AG09309 (cell line): Measurements from ENCODE around the gene ZNF506.
A peak's percentile ranks its signal among the peaks of the same experiment; 100 is the strongest.
"Not testable (repeated sequence)": the region's sequence is repeated elsewhere in the genome, so short reads cannot be mapped to it uniquely, and the experiment has no call there.

ENCODE experiments used
- DNase-seq: peaks from one replicate; pipeline ENCODE4 v3.0.0-alpha.2; 2010; ENCODE audit warnings: low read depth
- H3K4me3 ChIP-seq: 2 replicates; pipeline ENCODE4 v1.5.1; 2011; ENCODE audit warnings: mild to moderate bottlenecking, low read depth, low read length, moderate library complexity; ENCODE audit not compliant: control insufficient read depth
- TF ChIP-seq, protein P1 (sequence below): IDR thresholded peaks from 2 replicates; pipeline ENCODE4 v1.5.1; 2011; ENCODE audit warnings: mild to moderate bottlenecking, low read depth, low read length, inconsistent platforms; ENCODE audit not compliant: insufficient read depth, control insufficient read depth; ENCODE audit errors: missing control alignments

Gene ZNF506

DNA sequence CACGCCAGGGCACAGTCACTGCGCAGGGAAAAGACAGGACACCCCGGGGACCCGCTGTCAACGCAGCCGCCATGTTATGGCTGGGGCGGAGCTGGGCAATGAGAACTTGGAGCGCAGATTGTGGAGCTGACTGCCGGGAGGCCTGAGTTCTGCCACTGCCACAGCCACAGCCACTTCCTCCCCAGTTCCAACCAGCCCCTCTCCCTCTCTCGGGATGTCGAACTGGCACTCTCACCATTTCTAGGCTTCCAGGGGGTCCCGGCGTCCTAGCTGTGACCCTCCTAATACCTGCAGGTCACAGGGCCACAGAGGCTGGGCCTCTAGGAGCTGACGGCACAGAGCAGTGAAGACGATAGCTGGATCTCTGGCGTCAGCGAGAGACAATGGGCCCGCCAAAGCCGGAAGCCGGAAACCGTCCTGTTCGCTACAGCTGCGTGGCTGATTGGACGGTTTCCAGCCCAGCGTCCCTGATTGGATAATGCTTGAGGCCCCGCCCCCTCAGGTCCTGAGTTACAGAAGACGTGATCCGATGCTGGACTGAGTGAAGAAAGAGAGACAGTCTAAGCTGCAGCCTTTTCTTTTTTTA is at the start of gene ZNF506:
Gene ZNF506 (minus strand): TSS at position 385 of the 586 bp plus-strand sequence. CDS start 147 bp downstream, at position 238.
- TF ChIP-seq, protein P1, sequence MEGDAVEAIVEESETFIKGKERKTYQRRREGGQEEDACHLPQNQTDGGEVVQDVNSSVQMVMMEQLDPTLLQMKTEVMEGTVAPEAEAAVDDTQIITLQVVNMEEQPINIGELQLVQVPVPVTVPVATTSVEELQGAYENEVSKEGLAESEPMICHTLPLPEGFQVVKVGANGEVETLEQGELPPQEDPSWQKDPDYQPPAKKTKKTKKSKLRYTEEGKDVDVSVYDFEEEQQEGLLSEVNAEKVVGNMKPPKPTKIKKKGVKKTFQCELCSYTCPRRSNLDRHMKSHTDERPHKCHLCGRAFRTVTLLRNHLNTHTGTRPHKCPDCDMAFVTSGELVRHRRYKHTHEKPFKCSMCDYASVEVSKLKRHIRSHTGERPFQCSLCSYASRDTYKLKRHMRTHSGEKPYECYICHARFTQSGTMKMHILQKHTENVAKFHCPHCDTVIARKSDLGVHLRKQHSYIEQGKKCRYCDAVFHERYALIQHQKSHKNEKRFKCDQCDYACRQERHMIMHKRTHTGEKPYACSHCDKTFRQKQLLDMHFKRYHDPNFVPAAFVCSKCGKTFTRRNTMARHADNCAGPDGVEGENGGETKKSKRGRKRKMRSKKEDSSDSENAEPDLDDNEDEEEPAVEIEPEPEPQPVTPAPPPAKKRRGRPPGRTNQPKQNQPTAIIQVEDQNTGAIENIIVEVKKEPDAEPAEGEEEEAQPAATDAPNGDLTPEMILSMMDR: no peak
- H3K4me3 ChIP-seq: peak within 1 kb of the TSS; percentile 83
- DNase-seq: peak; percentile 88

DNA sequence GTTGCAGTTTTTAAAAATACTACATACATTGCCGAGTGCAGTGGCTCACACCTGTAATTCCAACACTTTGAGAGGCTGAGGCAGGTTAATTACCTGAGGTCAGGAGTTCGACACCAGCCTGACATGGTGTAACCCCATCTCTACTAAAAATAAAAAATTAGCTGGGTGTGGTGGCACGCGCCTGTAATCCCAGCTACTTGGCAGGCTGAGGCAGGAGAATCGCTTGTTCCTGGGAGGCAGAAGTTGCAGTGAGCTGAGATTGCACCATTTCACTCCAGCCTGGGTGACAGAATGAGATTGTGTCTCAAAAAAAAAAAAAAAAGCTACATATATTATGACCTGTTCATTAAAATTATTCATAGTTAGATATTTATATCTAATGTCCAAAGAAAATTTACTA is 48.5 kb upstream of the ZNF506 start:
- H3K4me3 ChIP-seq: not testable (repeated sequence)

DNA sequence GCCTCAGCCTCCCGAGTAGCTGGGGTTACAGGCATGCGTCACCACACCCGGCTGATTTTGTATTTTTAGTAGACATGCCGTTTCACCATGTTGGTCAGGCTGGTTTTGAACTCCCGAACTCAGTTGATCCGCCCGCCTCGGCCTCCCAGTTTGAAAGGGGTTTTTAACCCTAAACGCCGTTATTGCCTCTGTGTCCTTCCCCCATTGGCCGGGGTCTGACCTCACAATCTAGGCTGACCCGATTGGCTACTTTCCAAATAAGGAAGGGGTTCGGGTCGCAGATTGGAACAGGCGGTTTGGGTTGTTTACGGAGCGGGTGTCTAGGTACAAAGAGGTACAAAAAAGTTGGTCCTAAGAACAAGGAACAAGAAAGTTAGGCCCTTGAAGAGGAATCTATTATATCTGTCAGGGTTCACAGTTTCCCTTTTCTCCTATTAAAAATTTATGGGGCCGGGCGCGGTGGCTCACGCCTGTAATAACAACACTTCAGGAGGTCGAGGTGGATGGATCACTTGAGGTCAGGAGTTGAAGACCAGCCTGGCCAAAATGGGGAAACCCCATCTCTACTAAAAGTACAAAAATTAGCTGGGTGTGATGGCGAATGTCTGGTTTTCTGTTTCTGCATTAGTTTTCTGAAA is 45.2 kb upstream of the ZNF506 start:
- peak overlapping the region; percentile 80 for H3K4me3 ChIP-seq
- TF ChIP-seq, protein P1: no peak
- no peak for DNase-seq

More for the DNA sequence above, 48.5 kb upstream of the ZNF506 start:
- DNase-seq: not testable (repeated sequence)

DNA sequence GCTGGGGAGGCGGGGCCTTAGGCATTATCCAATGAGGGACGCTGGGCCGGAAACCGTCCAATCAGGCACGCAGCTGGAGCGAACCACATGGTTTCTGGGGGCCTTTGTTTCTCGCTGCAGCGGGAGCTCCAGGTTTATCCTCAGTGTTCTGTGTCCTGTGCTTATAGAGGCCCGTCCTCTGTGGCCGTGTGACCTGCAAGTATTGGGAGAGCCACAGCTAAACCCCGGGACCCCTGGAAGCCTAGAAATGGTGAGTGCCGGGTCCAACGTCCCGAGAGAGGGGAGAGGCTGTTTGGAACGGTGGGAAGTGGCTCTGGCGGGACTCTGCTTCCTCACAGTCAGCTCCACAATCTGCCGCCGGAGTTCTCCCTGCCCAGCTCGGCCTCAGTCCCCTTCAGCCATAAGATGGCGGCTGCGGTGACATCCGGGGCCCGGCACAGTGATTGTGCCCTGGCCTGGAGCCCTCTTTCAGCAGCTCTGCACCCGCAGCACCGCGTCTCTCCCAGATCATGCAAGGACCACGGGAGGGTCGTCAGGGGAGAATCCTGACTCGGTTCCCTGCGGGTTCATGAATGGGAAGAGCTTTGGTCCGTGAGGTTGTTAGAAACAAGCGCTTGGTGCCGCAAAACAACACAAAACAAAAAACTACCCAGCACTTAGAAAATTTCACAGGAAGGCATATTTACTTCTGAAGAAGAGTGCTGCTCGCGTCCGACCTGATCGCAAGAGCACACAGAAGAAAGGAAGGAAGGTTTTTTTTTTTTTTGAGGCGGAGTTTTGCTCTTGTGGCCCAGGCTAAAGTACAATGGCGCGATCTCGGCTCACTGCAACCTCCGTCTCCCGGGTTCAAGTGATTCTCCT is 44.4 kb upstream of the ZNF506 start, which contains the start of gene ZNF253:
Gene ZNF253 (plus strand): TSS at position 133 of the 861 bp plus-strand sequence. CDS start 115 bp downstream, at position 248.
- peak; percentile 69 for DNase-seq
- TF ChIP-seq, protein P1: no peak
- H3K4me3 ChIP-seq: peak within 1 kb of the TSS; percentile 80

DNA sequence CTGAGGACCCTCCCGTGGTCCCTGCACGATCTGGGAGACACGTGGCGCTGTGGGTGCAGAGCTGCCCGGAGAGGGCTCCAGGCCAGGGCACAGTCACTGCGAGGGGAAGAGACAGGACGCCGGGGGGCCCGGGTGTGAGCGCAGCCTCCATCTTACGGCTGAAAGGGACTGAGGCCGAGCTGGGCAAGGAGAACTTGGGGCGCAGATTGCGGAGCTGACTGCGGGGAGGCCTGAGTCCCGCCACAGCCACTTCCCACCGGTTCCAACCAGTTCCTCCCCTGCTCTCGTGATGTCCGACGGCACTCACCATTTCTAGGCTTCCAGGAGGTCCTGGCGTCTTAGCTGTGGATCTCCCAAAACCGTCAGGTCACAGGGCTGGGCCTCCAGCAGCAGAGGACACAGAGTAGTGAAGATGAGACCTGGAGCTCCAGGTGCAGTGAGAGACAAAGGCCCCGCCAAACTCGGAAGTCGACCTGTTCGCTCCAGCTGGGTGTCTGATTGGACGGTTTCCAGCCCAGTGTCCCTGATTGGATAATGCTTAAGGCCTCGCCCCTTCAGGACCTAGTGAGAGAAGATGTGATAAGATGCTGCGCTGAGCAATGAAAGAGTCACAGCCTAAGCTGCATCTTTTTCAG is 39.3 kb upstream of the ZNF506 start:
- H3K4me3 ChIP-seq: no peak overlapping the region
- TF ChIP-seq, protein P1: no peak
- no peak for DNase-seq

DNA sequence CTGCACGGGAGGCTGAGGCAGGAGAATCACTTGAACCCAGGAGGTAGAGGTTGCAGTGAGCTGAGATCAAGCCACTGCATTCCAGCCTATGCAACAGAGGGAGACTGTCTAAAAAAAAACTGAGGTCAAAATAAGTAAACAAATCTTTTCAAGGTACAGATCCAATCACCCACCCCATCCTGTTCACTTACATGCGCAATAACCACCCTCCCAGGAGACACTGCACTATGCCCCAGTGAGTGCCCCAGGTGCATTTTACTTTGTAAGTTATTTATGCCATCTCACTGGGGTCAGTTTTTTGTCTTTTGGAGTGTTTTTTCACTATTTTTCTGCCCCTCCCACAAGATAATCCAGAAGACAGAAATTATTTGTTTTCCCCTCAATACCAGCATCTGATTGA is 37.2 kb upstream of the ZNF506 start:
- no peak for DNase-seq
- TF ChIP-seq, protein P1: no peak
- H3K4me3 ChIP-seq: no peak overlapping the region

DNA sequence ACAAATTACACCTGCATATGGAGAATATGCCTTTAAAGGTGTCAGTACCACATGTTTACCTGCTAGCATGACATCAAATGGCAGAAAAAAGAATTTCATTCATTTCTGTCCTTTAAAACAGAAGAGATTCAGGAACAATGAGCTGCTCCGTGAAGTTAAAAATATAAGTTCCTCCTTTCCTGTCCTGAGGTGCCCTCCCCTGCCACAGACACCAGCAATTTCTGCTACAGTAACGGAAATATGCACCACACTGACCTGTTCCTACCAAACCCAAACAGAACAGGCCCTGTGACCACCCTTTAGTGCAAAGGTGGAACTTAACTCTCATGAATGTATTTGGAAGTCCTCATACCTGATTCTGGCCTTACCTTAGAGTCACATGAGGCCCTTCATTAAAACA is 30.2 kb upstream of the ZNF506 start:
- not testable (repeated sequence) for DNase-seq, H3K4me3 ChIP-seq
